Measurements from ENCODE around the gene CARD9.
"Not testable (repeated sequence)": the region's sequence is repeated elsewhere in the genome, so short reads cannot be mapped to it uniquely, and the experiment has no call there.

Gene CARD9, protein sequence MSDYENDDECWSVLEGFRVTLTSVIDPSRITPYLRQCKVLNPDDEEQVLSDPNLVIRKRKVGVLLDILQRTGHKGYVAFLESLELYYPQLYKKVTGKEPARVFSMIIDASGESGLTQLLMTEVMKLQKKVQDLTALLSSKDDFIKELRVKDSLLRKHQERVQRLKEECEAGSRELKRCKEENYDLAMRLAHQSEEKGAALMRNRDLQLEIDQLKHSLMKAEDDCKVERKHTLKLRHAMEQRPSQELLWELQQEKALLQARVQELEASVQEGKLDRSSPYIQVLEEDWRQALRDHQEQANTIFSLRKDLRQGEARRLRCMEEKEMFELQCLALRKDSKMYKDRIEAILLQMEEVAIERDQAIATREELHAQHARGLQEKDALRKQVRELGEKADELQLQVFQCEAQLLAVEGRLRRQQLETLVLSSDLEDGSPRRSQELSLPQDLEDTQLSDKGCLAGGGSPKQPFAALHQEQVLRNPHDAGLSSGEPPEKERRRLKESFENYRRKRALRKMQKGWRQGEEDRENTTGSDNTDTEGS

GRCh38 chr9:136373300-136374182 lies at the start of gene CARD9:
TSS of gene CARD9 (minus strand) at chr9:136373669. CDS start at chr9:136372078, 1,591 bp downstream.
- DNase-seq: peak; percentile 72

GRCh38 chr9:136422876-136423275 lies 49.4 kb upstream of the CARD9 start:
- no peak for DNase-seq

DNA sequence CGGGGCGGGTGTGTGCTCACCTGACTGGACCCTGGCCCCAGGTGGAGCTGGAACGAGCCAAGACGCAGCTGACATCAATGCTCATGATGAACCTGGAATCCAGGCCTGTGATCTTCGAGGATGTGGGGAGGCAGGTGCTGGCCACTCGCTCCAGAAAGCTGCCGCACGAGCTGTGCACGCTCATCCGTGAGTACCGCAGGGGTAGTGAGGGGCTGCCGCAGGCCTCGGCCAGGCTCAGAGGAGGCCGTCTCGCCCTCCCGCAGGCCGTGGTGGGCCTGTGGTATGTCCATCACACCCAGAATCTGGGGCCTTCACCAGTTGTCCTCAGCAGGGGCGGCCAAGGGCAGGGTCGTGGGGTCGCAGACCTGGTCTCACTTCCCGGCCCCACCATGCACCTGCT lies 48.3 kb upstream of the CARD9 start:
- DNase-seq: no peak

- DNase-seq: no peak
Measured at GRCh38 chr9:136419092-136419420, 45.6 kb upstream of the CARD9 start.

DNA sequence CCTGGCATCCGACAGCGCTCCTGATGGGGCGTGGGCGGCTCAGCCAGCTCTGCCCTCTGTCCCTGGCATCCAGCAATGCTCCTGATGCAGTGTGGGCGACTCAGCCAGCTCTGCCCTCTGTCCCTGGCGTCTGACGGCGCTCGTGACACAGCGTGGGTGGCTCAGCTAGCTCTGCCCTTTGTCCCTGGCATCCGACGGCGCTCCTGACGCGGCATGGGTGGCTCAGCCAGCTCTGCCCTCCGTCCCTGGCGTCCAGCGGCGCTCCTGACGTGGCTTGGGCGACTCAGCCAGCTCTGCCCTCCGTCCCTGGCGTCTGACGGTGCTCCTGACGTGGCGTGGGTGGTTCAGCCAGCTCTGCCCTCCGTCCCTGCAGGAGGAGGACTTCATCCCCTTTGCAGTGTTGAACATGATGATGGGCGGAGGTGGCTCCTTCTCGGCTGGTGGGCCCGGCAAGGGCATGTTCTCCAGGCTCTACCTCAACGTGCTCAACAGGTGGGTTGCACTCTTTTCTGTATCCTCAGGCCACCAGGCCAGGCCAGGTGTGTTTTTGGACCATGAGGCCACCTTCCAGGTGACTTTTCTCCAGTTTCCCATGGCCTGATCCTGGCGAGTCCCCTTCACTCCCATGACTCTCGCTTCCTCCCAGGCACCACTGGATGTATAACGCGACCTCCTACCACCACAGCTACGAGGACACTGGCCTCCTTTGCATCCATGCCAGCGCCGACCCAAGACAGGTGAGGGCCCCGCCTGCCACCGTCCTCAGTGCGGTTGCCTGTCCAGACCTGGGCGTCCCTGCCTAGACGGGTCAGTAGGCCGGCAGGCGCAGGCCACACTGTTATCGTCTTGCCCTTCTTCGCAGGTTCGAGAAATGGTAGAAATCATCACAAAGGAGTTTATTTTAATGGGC lies 45.0 kb upstream of the CARD9 start:
- no peak for DNase-seq

DNA sequence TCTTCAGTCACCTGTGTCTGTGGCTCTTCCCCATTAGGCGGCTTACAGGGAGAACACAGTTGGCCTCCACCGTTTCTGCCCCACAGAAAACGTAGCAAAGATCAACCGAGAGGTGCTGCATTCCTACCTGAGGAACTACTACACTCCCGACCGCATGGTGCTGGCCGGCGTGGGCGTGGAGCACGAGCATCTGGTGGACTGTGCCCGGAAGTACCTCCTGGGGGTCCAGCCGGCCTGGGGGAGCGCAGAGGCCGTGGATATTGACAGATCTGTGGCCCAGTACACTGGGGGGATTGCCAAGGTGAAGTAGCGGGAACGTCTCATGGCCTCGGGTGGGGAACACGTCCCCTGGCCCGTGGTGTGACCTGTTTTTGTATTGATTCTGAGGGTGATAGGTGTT lies 43.4 kb upstream of the CARD9 start:
- DNase-seq: no peak

GRCh38 chr9:136416427-136416826 lies 43.0 kb upstream of the CARD9 start:
- DNase-seq: no peak

DNA sequence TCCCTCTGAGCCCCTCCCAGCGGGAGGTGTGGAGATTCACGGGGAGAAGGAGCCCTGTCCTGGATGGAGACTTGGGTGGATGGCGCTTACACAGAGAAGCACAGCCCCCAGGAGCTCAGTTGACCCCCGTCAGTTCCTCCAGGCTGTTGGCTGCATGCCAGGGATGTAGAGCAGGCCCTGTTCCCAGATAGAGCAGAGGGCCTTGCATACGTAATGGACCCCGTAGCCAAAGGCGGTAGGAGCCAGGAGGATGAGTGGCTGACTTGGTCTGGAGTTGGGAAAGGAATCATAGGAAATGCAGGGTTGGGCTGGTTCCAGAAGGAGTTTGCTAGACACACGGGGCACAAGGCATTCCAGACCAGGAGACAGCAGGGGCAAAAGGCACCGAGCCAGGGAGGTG lies 39.5 kb upstream of the CARD9 start:
- no peak for DNase-seq

GRCh38 chr9:136411378-136411777 lies 37.9 kb upstream of the CARD9 start:
- no peak for DNase-seq

GRCh38 chr9:136410500-136411287 lies 37.2 kb upstream of the CARD9 start, which contains the start of the genes ENTR1 and PMPCA:
TSS of gene ENTR1 (minus strand) at chr9:136410614. CDS start at chr9:136410397, 217 bp downstream.
TSS of gene PMPCA (plus strand) at chr9:136410658. CDS start at chr9:136410669, 11 bp downstream.
- DNase-seq: peak; percentile 54

DNA sequence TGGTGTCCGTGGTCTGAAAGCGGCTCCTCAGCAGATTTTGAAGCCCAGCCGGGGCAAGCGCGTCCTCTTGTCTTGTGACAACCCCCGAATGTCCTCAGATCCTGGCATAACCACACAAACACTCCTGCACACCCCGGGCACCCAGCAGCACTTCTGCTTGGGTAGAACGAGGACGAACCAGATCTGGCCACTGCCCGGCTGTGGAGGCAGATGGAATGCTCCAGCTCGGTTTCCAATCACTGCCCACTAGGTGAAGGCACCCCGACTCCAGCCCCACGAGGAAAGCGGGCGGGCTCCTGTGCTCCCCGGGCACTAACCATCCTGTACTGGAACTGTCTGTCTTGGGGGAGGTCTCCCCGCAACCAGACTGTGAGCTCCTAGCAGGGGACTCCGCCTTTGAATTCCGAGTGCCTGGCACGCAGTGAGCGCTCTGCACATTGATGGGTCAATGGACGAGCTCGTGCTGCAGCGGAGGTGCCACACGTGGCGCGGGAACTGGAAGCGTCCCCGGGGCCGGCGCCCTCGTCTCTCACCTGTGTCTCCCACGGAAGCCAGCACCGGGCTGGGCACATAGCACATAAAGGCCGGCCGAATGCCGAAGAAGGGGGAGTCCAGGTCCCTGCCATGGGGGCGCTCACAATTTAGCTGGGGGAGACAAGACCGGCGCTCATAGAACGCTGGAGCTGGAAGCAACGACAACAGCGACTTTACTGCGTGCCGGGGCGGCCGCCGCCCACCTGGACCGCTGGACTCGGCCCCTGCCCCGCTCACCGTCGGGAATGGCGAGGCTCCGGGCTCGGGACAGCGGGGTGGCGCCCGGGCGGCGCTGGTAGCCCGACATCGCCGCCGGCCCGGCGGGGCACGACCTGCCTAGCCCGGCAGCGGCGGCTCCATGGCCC lies 36.3 kb upstream of the CARD9 start:
- DNase-seq: no peak

- DNase-seq: no peak
Measured at GRCh38 chr9:136407911-136408310, 34.4 kb upstream of the CARD9 start.

GRCh38 chr9:136407061-136407460 lies 33.6 kb upstream of the CARD9 start:
- DNase-seq: not testable (repeated sequence)

DNA sequence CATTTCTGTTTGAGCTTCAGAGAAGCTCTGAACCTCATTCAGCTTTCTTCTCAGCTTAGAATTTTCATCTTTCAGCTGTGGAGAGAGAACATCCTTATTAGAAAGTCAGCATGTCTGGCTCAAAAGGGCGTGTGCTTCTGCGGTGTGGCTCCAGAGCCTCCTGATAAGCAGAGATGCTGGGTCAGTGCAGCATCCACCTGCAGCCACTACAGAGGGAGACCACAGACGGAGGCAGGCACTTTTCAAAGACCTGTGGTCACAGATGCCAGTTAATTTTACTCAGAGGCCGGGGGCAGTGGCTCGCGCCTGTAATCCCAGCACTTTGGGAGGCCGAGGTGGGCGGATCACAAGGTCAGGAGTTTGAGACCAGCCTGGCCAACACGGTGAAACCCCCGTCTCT lies 32.4 kb upstream of the CARD9 start:
- not testable (repeated sequence) for DNase-seq

DNA sequence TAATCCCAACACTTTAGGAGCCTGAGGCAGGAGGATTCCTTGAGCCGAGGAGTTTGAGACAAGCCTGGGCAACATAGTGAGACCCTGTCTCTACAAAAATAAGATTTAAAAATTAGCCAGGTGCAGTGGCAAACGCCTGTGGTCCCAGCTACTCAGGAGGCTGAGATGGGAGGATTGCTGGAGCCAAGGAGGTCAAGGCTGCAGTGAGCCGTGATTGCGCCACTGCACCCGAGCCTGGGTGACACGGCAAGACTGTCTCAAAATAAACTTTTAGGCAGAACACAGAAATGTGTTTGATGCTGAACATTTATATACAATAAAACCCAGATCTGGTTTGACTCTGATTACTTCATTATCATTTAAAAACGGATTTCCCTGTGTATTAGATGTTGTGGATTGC lies 32.0 kb upstream of the CARD9 start:
- no peak for DNase-seq

DNA sequence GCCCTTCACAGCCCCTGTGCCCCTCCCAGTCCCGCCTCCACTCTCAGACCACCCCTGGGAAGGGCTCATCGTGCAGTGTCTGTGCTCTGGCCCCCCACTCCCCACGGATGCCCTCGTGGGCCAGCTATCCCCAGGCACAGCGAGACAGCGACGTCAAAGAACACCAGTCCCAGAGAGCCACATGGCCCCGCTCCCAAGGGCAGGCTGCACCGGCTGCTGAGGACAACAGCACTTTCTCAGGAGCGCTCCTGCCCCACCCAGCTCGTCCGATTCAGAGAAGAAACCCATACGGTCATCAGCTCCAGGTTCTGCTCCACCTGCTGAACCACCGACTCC lies 31.3 kb upstream of the CARD9 start:
- no peak for DNase-seq

DNA sequence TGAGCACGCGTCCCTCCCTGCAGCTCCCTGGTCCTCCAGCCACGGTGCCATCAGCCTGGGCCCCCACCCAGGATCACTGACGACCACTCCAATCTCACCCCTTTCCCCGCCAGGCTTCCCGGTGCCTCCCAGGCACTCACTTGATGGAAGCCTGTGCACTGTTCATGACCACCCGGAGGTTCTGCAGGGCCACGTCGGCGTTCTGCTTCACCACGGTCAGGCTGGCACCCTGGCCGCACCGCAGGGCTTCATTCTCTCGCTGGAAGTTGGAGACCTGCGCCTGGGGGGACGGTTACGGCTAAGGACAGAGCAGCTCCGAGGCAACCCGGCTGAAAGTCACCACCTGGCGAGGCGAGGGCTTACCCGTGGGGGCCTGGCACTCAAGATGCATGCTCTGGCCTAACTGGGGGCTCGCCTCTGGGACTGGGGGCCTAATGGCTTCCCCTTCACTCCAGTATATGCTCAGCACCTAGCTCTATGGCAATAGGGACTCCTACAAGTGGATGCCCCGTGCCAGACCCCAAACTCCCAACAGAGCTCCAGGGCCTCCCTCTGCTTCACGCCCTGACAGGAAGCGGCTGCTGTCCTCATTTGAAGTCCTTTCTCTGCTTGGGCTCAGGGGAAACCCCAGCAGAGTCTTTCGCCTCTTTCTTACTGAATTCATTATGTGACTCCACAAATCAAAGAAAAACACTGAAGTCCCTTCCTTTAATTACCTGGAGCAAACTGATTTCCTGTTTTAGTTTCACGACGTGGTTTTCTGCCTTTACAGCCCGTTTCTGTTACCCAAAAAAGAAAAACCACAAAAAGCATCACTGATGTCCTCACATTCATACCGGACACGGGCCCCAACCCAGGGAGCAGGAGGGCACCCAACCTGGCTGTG lies 30.7 kb upstream of the CARD9 start:
- no peak for DNase-seq

GRCh38 chr9:136403538-136403914 lies 30.1 kb upstream of the CARD9 start:
- no peak for DNase-seq

DNA sequence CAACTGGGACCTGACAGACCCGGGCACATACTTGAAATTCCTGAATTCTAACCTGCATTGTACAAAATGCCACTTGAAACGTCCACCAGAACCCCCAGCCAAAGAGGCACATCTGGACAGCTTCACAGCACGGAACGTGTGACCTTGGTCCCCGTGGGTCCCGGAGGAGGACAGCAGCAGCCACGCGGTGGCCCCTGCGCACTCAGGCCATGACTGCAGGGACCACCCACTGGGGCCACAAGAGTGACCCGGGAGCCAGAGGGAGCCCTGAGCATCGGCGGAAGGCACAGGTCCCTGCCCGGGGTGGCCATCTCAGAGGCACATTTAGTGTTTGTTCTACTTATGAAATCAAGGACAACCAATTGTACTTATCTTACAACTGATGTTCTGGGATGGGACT lies 28.6 kb upstream of the CARD9 start:
- DNase-seq: no peak
